M059J (cell line): ENCODE data around the gene PIK3C2B. TPM values are rescaled to one million over a fixed set of nuclear protein-coding genes. Genes with fewer than 3 reads are reported as not detected.

Source experiments
- DNase-seq: peaks from one replicate; pipeline ENCODE4 v3.0.0-alpha.2; 2012; ENCODE audit warnings: low read depth
- total RNA-seq: library from RNA; depleted of rRNA; stranded (reverse); fragments of >200 nt; shearing (Covaris generic); gene quantifications from 2 replicates; pipeline ENCODE4 v1.2.3, GENCODE V29; 2014

PIK3C2B gene
- total RNA-seq, 1 experiment from 2014 or later = 4.0 TPM

DNA sequence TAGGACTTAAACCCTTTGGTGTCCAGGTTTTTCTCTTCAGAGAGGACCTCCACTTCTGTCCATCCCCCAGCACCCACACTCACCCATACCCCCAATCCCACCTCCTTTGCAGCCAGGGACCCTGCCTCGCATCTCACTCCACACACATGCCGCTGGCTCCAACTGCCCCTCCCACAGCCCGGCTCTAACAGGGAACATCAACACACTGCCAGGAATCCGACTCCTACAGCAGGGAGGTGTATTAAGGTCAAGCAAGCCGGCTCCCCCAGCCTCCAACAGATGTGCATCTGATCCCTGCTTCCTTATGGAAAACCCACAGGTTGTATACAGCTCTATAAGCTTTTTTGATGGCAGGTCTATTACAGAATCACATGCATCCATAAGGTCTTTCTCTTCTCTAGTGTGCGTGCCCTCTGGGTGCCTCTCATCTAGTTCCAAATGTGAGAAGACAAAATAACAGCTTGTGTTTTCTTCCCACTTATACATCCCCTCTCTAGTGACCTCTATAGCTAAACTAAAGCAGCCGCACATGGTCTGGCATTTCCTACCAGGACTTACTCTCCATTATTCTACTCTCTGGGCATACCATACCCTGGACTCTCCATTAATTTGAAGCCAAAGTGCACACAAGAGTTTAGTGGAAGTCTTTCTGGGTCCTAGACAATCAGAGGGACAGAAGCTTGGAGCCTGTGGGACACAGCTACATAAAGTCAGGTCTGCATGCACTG is 16.3 kb downstream of the PIK3C2B start:
- DNase-seq = no peak

- peak; percentile 37 for DNase-seq
Measured at GRCh38 chr1:204477036-204477740, 17.4 kb downstream of the PIK3C2B start.

DNA sequence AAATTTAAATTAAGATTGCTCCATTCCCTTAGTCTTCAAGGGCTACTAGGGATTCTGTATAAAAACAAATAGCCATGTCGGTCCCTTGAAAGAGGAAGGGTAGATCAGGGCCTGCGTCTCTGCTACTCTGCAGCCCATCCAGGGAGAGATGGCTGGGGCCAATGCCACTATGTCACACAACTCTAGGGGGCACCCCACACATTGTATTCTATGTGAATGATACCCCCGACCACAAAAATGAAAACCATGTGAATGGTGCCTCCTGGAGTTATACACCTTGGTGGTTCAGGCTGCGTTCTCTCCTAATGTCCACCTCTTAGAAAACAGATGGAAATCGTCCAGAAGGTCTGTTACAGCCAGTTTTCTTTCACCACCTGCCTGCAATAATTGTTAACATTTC is 18.0 kb downstream of the PIK3C2B start:
- DNase-seq = no peak

- no peak for DNase-seq
Measured at GRCh38 chr1:204475656-204476432, 18.8 kb downstream of the PIK3C2B start.

DNA sequence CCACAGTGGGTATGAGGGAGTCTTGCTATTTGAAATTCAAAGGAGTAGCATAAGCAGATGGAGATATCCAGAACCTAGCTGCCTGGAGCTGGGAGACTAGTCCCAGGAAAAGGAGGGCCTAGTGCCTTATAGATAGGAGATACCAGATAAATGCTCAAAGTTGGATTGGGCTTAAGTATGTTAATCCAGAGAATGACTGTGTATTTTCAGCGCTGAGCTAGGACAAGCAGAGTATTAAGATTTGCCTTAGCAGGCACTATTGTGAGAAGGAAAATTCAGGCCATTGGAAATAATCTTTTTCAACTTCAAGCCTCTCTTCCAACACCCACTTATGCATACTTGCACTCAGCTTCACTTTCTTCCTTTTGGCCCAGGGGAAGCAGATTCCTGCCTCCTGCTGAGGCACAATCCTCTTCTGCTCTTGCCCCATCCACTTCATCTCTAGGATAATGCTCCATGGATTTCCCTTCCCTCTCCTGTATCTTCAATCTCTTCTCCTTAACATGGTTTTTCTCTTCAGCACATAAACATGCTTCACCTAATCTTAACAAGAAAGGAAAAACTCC is 21.1 kb downstream of the PIK3C2B start:
- no peak for DNase-seq

DNA sequence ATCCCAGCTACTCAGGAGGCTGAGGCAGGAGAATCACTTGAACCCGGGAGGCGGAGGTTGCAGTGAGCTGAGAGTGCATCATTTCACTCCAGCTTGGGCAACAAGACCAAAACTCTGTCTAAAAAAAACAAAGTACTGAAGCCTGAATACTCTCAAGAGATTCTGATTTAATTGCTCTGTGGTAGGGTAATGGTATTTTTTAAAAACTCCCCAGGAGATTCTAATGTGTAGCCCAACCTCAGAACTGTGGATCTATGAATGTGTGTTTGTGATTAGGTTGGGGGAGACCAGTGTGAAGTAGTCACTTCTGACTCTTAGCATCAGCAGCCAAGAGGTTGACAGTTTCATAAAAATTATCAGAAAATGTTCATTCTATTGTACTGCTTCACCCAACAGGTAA is 21.9 kb downstream of the PIK3C2B start:
- DNase-seq = no peak

DNA sequence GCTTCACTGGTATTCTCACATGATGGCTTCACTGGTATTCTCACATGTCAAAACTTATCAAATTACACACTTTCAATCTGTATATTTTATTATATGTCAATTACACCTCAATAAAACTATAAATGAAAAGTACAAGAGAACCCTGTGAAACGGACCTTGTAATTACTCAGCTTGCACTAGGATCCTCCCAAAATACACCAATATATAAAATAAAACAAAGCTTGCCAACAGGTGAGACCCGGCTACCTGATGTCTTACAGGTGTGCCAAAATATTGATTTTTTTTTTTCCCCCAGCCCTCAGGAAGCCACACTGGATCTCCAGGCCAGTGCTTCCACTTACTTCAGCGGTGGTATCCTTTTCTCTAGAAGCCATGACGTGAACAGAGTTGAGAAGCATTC is 22.9 kb downstream of the PIK3C2B start:
- no peak for DNase-seq

GRCh38 chr1:204469304-204469703 is 25.3 kb downstream of the PIK3C2B start:
- DNase-seq = no peak

DNA sequence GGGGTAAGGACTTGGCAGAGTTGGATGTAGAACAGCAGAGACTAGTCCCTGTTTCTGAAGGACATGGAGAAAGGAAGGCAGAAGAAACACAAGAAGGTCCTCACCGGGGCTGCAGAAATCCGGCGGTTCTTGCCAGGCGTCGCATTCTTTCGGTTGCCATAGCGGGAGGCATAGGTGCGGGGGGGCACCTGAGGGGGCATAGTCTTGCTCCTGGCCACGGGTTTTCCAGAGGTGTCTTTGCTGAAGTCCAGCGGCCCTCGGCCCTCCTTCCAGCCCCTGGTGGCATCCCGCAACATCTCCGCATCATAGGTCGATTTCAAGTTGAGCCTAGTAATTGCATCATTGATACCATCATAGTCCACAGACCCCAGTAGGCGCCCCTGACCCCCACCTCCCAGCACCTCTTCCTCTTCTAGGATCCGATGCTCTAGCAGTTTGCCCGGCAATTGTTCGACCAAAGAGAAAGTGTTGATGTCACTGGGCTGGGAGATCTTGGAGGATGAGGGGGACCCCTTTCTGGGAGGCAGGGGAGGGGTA is 25.8 kb downstream of the PIK3C2B start:
- no peak for DNase-seq

DNA sequence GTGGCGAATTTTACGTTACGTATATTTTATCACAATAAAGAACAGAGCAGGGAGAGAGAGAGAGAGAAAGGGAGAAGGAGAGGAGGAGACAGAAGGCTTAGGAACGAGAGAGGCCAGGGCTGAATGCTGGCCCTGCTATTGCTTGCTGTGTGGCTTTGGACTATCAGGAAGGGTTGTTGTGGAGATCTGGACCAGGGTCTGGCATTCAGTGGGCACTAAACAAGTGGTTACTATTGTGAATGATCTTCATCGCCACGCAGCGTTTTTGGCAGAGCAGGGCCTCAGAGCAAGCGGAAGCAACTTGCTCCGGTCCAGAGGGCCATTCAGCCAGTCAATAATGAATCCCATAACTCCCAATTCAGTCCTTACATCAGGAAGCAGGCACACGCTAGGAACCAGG is 26.4 kb downstream of the PIK3C2B start:
- DNase-seq = no peak

- no peak for DNase-seq
Measured at GRCh38 chr1:204466416-204467405, 27.9 kb downstream of the PIK3C2B start.

GRCh38 chr1:204465546-204466415 is 28.8 kb downstream of the PIK3C2B start:
- no peak for DNase-seq

DNA sequence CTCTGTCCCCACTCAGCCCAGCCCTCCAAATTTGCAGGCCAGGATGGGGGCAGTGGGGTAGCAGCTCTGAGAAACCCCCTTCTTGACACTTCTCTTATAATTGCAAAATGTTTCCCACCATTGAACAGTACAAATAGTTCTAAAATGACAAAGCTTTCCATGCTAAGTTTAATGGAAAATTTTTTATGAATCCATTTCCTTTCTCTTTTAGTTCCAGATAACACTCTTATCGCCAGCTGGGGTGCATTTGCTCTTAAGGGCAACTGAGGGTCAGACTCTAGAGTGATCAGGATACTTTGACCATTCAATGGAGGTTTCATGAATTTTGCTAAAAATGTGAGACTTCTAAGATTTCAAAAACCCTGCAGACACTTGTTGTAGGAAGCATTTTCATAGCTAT is 29.9 kb downstream of the PIK3C2B start:
- no peak for DNase-seq

DNA sequence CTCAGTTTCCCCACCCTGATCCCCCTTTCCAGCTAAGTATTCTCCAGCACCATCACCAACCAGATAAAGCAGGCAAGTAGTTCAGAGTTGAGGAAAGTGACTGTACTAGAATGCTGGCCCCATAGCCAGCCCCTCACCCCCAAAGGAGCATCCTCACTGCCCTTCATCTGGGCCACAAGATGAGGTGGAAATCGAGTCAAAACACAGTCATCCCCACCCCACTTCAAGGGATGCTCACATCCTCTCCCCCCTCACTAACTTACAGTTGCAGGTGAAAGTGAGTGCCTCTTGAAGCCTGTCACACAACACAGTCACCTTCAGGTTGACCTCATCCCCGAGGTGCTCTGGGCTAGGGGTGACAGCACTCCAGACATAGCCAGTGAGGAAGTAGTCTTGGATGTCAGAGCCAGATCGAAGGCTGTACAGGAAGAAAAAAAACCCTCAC is 30.4 kb downstream of the PIK3C2B start:
- no peak for DNase-seq

DNA sequence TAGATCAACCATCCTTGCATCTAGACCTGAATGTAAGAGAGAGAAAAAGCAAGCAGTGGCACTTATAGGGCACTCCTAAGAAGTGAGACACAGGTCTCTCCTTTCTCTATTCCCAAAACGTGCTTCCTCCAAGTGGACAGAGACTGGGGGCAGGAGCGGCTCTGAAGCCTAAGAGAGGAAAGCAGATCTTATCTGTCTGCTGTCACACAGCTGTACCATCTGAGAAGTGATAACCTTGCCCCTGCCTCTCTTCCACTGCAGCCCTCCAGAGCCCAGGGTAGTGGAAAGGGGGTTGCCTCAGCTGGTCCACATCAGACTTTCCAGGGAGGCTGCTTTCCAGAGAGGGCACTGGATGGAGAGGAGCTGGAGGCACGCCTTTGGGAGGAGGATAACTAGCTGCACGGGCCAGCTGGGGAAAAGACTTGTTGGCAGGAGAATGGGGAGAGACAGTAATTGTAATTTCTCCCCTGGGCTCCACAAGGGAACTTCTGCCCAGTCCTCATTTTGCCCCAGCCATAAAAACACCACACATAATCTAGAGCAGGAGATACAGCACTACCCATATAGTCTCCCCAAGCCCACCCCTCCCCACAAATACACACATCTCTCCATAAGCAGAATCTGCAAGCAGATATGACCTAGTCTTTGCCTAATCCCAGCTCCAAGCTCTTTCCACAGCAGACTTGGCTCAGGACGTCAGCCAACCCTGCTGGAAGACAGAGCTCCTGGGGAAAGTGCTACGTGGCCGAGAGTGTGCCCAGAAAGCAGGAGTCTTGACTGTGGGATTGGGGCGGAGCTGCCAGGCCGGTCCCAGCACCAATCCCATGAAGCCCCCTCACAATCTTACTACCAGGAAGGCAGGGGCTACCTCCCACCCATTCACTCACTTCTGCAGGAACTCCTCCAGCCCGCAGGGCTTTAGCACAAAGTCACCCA is 31.2 kb downstream of the PIK3C2B start:
- no peak for DNase-seq

GRCh38 chr1:204462229-204462561 is 32.4 kb downstream of the PIK3C2B start:
- no peak for DNase-seq

GRCh38 chr1:204461331-204462228 is 33.0 kb downstream of the PIK3C2B start:
- DNase-seq = no peak

DNA sequence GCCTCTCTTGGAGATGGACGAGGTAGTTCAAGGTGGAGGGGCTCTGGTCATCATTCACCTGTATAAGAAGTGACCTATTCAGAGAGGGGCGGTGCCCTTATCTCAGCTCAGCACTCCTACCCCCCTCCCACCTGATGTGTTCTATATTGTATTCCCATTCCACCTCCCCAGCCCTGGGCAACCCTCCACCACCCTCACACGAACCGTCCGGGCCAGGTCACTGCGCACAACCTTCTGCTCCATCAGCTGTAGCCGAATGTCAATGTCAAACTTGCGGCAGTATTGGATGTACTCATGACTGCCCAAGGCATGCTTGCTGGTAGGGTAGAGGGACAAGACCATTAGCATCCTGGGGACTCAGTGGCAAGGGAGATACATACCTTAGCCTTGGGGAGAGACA is 34.3 kb downstream of the PIK3C2B start:
- DNase-seq = no peak
